Mesothelial cell of epicardium (in vitro differentiated cells): Measurements from ENCODE around the gene LONRF3. TPM values are rescaled to one million over a fixed set of nuclear protein-coding genes. Genes with fewer than 3 reads are reported as not detected.

ENCODE experiments used
- DNase-seq, 2 experiments: peaks; one replicate each; pipeline ENCODE4 v3.0.0; 2021; ENCODE audit warnings: low spot score in 2 of 2; ENCODE audit not compliant: unreplicated experiment in 2 of 2
- H3K27ac Mint-ChIP-seq: 2 replicates; pipeline ENCODE4 v1.8.0; 2021; ENCODE audit warnings: mixed read lengths
- H3K27me3 Mint-ChIP-seq: 2 replicates; pipeline ENCODE4 v1.8.0; 2021; ENCODE audit warnings: low read depth, mixed read lengths
- H3K36me3 Mint-ChIP-seq: 2 replicates; pipeline ENCODE4 v1.8.0; 2021; ENCODE audit warnings: mixed read lengths
- H3K4me1 Mint-ChIP-seq: 2 replicates; pipeline ENCODE4 v1.8.0; 2021; ENCODE audit warnings: mixed read lengths
- H3K4me3 Mint-ChIP-seq: 2 replicates; pipeline ENCODE4 v1.8.0; 2021; ENCODE audit warnings: mild to moderate bottlenecking, moderate library complexity, mixed read lengths
- H3K9me3 Mint-ChIP-seq: 2 replicates; pipeline ENCODE4 v1.8.0; 2021; ENCODE audit warnings: mixed read lengths
- total RNA-seq: library from RNA; stranded (reverse); gene quantifications from 3 replicates; pipeline ENCODE4 v1.2.1, GENCODE V29; 2021
- TF ChIP-seq, protein P1 (sequence below): fragments of 200-600 bp; sonication (generic); IDR thresholded peaks from one replicate; pipeline ENCODE4 v1.5.0; 2021; ENCODE audit warnings: antibody characterized with exemption; ENCODE audit not compliant: unreplicated experiment

The LONRF3 gene
- total RNA-seq, 1 donor from 2014 or later = 1.6 TPM

GRCh38 chrX:119063428-119063827 is 89.0 kb downstream of the LONRF3 start:
- peaks cover 32% of the 10 kb centered on the region for H3K9me3 Mint-ChIP-seq
- no peak overlapping the region for H3K27ac Mint-ChIP-seq
- no peaks in the 10 kb centered on the region for H3K36me3 Mint-ChIP-seq
- H3K27me3 Mint-ChIP-seq = no peaks in the 10 kb centered on the region
- TF ChIP-seq, protein P1, sequence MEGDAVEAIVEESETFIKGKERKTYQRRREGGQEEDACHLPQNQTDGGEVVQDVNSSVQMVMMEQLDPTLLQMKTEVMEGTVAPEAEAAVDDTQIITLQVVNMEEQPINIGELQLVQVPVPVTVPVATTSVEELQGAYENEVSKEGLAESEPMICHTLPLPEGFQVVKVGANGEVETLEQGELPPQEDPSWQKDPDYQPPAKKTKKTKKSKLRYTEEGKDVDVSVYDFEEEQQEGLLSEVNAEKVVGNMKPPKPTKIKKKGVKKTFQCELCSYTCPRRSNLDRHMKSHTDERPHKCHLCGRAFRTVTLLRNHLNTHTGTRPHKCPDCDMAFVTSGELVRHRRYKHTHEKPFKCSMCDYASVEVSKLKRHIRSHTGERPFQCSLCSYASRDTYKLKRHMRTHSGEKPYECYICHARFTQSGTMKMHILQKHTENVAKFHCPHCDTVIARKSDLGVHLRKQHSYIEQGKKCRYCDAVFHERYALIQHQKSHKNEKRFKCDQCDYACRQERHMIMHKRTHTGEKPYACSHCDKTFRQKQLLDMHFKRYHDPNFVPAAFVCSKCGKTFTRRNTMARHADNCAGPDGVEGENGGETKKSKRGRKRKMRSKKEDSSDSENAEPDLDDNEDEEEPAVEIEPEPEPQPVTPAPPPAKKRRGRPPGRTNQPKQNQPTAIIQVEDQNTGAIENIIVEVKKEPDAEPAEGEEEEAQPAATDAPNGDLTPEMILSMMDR = no peak
- no peak overlapping the region for H3K4me3 Mint-ChIP-seq
- DNase-seq = no peak
- H3K4me1 Mint-ChIP-seq = peaks cover 9% of the 10 kb centered on the region

GRCh38 chrX:119067023-119067739 is 92.8 kb downstream of the LONRF3 start:
- TF ChIP-seq, protein P1 = peak; percentile 67
- Mint-ChIP-seq H3K27me3 (no peaks in the 10 kb centered on the region), H3K27ac (no peak overlapping the region), H3K4me3 (no peak overlapping the region), H3K4me1 (peaks cover 9% of the 10 kb centered on the region), H3K36me3 (no peaks in the 10 kb centered on the region), H3K9me3 (peaks cover 14% of the 10 kb centered on the region)
- DNase-seq = no peak

Other genes with a start within 250 kb of the LONRF3 start
- gene IL13RA1, start 247.0 kb upstream of the LONRF3 start, total RNA-seq = 24.3 to 24.7 TPM (median 24.5 TPM) in 3 replicates
- 1.7 to 2.5 TPM (median 2.1 TPM) in 3 replicates for gene ZCCHC12, start 150.8 kb upstream of the LONRF3 start, total RNA-seq
- not detected in 3 replicates for gene CT47C1, start 98.4 kb downstream of the LONRF3 start, total RNA-seq
- gene KIAA1210, start 153.2 kb downstream of the LONRF3 start, total RNA-seq = 0.50 to 0.82 TPM (median 0.56 TPM) in 3 replicates